ENCODE measurements around the gene SULT1A2.
"Not testable (repeated sequence)": the region's sequence is repeated elsewhere in the genome, so short reads cannot be mapped to it uniquely, and the experiment has no call there.

The SULT1A2 gene

DNA sequence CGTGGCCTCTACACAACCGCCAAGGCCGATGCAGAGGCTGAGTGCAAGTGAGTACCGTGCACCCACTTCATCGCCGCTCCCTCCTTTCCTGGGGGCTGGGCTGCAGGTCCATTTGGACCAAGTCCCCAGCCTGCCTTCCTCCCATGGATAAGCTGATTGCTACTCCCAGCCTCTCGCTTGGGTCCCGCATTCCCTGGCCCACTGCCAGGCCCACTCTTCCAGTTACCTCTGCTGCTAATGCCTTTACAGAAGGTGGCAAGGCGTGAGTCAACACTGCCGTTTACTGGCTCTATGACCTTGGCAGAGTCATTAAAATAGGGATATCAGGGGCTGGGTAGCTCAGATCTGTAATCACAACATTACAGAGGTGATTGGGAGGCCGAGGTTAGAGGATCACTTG is 11.2 kb downstream of the SULT1A2 start:
- Mint-ChIP-seq H3K27me3 (no peaks in the 10 kb centered on the region), H3K9me3 (no peaks in the 10 kb centered on the region), H3K27ac (peak overlapping the region in 1 of 2 donors; percentile 64), H3K4me1 (no peaks in the 10 kb centered on the region), H3K4me3 (no peak overlapping the region)
- DNase-seq, result no peak
- ATAC-seq, result no peak

DNA sequence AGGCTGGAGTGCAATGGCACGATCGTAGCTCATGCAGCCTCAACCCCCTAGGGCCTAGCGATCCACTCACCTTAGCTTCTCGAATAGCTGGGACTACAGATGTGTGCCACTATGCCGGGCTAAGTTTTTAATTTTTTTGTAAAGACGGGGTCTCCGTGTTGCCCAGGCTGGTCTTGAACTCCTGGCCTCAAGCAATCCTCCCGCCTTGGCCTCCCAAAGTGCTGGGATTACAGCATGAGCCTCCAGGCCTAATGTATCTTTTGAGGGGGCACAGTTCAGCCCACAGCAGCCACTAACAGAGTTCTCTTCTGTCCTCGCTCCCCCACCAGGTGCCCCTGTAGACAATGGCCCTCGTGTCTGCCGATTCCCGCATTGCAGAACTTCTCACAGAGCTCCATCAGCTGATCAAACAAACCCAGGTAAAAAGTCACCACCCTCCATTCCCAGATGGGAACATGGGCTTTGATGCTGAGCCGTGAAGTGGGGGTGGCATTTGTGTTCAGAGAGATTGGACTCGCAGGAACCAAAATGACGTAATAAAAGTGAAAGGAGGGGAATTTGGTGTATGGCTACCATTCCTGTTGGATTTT is 16.0 kb downstream of the SULT1A2 start:
- Mint-ChIP-seq H3K27ac (peak overlapping the region; percentile 20 to 69), H3K4me1 (no peaks in the 10 kb centered on the region), H3K27me3 (no peaks in the 10 kb centered on the region), H3K9me3 (no peaks in the 10 kb centered on the region), H3K4me3 (no peak overlapping the region)
- ATAC-seq (no peak), DNase-seq (no peak)

DNA sequence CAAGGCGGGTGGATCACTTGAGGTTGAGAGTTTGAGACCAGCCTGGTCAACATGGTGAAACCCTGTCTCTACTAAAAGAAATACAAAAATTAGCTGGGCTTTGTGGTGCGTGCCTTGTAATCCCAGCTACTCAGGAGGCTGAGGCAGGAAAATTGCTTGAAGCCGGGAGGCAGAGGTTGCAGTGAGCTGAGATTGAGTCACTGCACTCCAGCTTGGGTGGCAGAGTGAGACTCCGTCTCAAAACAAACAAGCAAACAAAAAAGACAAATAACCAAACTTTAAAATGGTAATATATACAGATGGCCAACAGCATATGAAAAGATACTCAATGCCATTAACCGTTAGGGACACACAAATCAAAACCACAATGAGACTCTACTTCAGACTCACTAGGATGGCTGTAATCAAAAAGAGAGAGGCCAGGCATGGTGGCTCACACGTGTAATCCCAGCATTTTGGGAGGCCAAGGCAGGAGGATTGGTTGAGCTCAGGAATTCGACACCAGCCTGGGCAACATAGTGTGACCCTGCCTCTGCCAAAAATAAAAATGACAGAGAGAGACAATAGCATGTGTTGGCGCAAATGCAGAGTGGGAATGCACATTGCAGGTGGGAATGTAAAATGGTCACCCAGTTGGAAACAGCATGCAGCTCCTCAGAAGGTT is 21.3 kb downstream of the SULT1A2 start:
- no peak for ATAC-seq
- H3K4me3 Mint-ChIP-seq, result no peak overlapping the region
- no peaks in the 10 kb centered on the region for H3K9me3 Mint-ChIP-seq
- peaks cover 21% of the 10 kb centered on the region for H3K4me1 Mint-ChIP-seq
- H3K27me3 Mint-ChIP-seq, result no peaks in the 10 kb centered on the region
- H3K27ac Mint-ChIP-seq, result no peak overlapping the region
- no peak for DNase-seq

DNA sequence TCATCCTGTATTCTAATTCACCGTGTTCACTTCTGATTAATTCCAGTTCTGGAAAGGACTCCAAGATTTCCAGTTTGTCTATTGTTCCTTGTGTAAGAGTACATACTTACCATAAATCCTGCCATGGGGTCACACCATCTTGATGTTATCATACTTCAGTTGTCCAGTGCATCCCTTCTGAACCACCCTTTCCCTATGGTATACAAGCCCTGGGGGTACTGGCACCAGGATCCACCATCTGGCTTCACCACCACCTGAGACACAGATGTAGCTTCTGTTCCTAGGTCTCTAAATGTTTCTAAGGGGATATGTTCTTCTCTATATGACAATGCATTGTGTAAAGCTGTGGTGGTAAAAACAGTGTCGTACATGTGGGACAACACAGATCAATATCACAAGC is 21.9 kb downstream of the SULT1A2 start:
- Mint-ChIP-seq H3K4me3 (no peak overlapping the region), H3K9me3 (no peaks in the 10 kb centered on the region), H3K4me1 (peaks cover 23% of the 10 kb centered on the region), H3K27me3 (no peaks in the 10 kb centered on the region), H3K27ac (no peak overlapping the region)
- no peak for ATAC-seq
- DNase-seq, result no peak

DNA sequence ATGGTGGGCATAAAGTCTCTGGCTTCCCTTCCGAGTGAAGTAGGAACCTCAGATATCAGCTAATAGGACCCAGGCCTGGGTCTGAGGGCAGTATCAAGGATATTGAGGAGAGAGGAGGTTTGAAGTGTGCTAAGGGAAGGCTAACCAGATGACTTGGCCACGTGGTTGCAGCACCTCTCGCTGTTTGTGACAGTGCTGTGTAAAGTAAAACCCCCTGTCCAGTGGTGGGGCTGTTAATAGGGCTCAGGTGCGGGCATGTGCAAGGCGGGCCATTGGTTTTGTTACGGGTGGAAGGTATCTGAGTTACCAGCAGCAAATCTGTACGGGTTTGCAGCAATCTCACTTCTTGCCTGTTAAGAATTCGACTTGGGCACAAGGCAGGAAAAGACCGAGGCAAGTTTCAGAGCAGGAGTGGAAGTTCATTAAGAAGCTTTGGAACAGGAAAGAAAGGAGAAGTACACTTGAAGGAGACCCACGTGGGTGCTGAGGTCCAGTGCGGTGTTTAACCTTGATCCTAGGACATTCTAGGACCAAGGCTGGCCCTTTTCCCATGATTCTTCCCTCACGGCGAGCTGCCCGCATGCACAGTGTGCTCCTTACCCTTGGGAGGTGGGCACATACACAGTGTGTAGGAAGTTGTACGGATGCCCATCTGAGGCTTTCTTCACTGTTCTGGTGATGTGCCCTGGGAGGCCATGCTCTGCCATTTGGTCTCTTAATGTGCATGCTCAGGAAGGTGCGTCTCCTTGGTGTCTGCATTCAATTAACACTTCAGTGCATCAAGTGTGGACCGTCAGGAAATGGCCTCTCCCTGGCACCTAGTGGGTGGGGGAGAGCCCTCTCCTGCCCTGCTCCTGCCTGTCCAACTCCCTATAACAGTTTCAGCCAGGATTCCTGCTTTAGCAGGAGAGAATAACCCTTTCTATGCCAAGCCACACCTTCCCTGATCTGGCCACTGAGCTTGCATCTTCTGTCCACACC is 22.8 kb downstream of the SULT1A2 start:
- ATAC-seq (no peak), DNase-seq (no peak)
- H3K27me3 Mint-ChIP-seq, result no peaks in the 10 kb centered on the region
- no peaks in the 10 kb centered on the region for H3K9me3 Mint-ChIP-seq
- peaks cover 32% of the 10 kb centered on the region for H3K4me1 Mint-ChIP-seq
- H3K27ac Mint-ChIP-seq, result peak overlapping the region in 1 of 2 donors; percentile 30
- H3K4me3 Mint-ChIP-seq, result no peak overlapping the region

DNA sequence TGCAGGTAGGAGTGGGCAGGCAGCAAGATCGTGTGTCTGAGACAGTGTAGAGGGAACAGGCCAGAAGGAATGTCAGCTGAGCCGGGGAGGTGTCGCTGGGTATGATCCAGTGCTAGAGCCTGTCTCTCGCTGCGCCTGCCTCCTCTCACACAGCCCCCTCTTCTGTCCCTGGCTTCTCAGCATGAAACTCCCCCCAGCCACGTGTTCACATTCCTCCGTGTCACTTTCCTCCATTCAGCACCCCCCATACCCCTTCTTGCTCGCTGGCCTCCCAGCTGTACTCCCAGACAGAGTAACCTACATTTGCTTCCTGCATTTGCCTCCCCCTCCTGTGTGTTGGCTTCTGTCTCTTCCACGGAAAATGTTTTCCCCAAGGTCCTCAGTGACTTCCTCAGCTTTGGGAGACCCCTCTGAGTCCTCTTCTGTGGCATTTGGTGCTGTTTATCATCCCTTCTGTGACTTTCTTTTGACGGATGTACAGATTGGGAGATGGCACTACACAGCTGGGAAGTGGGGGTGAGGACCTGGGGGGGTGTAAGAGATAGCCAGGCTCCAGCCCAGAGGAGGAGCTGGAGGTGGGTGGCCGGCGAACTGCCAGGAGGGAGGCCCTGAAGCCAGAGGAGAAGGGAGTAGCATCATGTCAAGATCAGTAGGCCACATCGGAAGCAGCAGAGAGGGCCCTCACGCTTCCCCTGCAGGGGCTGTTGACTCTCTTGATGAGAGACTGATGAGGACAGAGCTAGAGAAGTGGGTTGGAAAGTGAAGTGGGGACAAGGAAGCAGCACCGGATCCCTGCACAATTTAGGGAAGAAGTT is 23.9 kb downstream of the SULT1A2 start:
- no peak for DNase-seq
- H3K27ac Mint-ChIP-seq, result peak overlapping the region; percentile 21 to 81
- no peaks in the 10 kb centered on the region for H3K27me3 Mint-ChIP-seq
- H3K4me3 Mint-ChIP-seq, result no peak overlapping the region
- ATAC-seq, result no peak
- peaks cover 32% of the 10 kb centered on the region for H3K4me1 Mint-ChIP-seq
- H3K9me3 Mint-ChIP-seq, result no peaks in the 10 kb centered on the region

DNA sequence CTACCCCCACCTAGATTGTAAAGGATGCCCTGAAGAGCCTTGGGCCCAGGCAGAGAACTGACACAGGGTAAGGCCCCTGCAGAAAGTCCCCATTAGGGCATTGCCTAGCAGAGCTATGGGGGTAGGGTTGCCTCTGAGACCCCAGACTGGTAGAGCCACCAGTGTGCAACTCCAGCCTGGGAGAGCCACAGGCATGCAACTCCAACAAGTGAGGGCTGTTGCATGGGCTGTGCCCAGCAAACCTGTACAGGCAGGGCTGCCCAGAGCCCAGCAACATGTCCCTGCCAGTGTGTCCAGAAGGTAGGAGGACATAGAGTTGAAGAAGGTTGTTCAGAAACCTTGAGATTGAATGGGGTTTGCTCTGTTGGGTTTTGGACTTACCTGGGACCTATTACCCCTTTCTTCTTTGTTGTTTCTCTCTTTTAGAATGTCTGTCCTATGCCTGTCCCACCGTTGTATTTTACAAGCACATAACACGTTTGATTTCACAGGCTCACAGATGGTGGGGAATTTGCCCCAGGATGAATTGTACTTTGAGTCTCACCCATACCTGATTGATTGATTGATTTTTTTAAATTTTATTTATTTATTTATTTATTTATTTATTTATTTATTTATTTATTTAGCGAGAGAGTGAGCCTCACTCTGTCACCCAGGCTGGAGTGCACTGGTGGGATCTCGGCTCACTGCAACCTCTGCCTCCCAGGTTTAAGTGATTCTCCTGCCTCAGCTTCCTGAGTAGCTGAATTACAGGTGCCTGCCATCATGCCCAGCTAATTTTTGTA is 26.7 kb downstream of the SULT1A2 start:
- no peak overlapping the region for H3K27ac Mint-ChIP-seq
- peaks cover 32% of the 10 kb centered on the region for H3K4me1 Mint-ChIP-seq
- peaks cover 10 to 16% of the 10 kb centered on the region in 2 donors for H3K9me3 Mint-ChIP-seq
- H3K27me3 Mint-ChIP-seq, result no peaks in the 10 kb centered on the region
- H3K4me3 Mint-ChIP-seq, result no peak overlapping the region
- DNase-seq (no peak), ATAC-seq (no peak)

DNA sequence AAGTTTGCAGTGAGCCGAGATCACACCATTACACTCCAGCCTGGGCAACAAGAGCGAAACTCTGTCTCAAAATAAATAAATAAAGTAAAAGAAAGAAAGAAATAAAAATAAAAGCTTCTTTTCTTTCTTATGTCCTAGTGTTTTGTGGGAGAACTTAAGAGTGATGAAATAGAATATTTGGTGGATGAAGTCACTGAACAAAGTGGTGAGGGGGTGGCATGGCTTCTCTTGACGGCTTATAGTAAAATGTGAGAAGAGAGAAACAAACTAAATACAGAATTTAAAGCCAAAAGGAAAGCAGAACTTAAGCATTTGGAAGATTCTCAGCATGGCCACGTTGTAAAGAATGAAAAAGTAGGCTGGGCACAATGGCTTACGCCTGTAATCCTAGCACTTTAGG is 27.8 kb downstream of the SULT1A2 start:
- DNase-seq, result no peak

DNA sequence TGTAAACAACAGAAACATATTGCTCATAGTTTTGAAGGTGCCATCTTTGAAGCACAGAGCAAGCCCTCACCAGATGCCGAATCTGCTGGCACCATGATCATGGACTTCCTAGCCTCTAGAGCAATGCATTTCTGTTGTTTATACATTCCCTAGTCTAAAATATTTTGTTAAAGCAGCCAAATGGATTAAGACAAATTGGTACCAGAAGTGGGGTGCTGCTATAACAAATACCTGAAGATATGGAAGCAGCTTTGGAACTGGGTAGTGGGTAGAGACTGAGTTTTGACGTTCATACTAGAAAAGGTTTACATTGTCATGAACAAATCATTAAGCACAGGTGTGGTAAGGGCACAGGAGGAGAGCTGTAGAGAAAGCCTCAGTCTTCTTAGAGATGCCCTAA is 29.6 kb downstream of the SULT1A2 start:
- DNase-seq (no peak), ATAC-seq (no peak)
- Mint-ChIP-seq H3K9me3 (peaks cover 10 to 16% of the 10 kb centered on the region in 2 donors), H3K27me3 (no peaks in the 10 kb centered on the region), H3K4me1 (peaks cover 26% of the 10 kb centered on the region), H3K27ac (no peak overlapping the region), H3K4me3 (no peak overlapping the region)

More for the DNA sequence above, 27.8 kb downstream of the SULT1A2 start:
- Mint-ChIP-seq H3K9me3 (peaks cover 10 to 16% of the 10 kb centered on the region in 2 donors), H3K27me3 (no peaks in the 10 kb centered on the region), H3K4me3 (no peak overlapping the region), H3K27ac (no peak overlapping the region), H3K4me1 (peaks cover 27% of the 10 kb centered on the region)
- ATAC-seq, result no peak

DNA sequence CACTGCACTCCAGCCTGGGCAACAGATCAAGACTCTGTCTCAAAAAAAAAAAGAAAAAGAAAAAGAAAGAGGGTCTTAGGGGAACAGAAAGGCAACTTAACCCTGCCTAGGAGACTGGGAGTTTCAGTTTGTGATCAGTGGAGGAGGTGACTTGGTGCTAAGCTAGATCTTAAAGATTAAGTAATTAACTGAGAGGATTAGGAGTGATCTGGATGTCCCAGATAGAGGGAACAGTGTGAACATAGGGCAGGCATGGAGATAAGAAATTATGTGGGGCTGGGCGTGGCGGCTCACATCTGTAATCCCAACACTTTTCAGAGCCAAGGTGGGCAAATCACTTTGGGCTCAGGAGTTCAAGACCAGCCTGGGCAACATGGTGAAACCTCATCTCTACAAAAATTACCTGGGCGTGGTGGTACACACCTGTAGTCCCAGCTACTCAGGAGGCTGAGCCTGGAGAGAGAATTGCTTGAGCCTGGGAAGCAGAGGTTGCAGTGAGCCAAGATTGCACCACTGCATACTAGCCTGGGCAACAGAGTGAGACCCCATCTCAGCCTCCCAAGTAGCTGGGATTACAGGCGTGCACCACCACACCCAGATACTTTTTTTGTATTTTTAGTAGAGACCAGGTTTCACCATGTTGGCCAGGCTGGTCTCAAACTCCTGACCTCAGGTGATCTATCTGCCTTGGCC is 30.5 kb downstream of the SULT1A2 start:
- not testable (repeated sequence) for DNase-seq, H3K27me3 Mint-ChIP-seq, H3K4me3 Mint-ChIP-seq, ATAC-seq, H3K27ac Mint-ChIP-seq
- Mint-ChIP-seq H3K4me1 (peaks cover 33% of the 10 kb centered on the region), H3K9me3 (peaks cover 10 to 16% of the 10 kb centered on the region in 2 donors)

DNA sequence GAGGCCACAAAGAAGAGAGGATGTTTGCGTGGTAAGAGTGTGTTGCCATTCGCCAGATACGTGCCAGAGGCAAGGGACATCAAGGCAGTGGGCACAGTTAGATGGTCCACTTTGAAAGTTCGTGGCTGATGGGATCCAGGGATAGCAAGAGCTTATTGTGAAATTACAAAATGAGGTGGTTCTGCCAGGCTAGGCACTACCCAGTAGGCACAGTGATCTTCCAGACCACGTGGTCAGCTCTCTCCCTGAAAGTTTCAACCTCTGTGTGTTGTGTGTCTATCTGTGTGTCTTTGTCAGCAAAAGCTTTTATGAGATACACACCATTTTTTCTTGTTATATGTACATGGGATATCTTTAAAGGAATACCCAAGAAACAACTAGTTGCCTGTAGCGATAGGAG is 33.6 kb downstream of the SULT1A2 start:
- H3K4me3 Mint-ChIP-seq, result no peak overlapping the region
- ATAC-seq, result no peak

DNA sequence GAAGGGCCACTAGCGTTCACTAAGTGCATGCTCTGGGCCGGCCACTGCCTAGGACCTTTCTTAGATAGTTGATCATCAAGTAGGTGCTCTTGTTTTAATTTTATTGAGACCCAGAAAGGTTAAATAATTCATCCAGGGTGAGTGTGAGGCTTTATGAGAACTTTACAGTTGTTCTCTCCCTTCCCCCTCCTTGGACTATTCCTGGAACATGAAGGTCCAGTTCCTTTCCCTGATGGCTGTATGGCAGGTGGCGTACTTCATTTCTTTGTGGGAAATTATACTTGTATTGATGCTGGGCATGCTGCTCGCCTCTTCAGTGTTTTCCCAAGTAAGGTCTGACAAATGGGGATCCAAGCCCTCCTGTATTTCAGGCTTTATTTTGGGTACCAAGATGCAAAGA is 34.7 kb downstream of the SULT1A2 start:
- ATAC-seq (no peak), DNase-seq (no peak)
- Mint-ChIP-seq H3K4me3 (no peak overlapping the region), H3K4me1 (peaks cover 34% of the 10 kb centered on the region), H3K9me3 (peaks cover 5 to 11% of the 10 kb centered on the region in 2 donors), H3K27me3 (no peaks in the 10 kb centered on the region), H3K27ac (no peak overlapping the region)

More for the DNA sequence above, 33.6 kb downstream of the SULT1A2 start:
- DNase-seq, result no peak
- Mint-ChIP-seq H3K27me3 (no peaks in the 10 kb centered on the region), H3K4me1 (peaks cover 31% of the 10 kb centered on the region), H3K27ac (no peak overlapping the region), H3K9me3 (peaks cover 10 to 16% of the 10 kb centered on the region in 2 donors)

DNA sequence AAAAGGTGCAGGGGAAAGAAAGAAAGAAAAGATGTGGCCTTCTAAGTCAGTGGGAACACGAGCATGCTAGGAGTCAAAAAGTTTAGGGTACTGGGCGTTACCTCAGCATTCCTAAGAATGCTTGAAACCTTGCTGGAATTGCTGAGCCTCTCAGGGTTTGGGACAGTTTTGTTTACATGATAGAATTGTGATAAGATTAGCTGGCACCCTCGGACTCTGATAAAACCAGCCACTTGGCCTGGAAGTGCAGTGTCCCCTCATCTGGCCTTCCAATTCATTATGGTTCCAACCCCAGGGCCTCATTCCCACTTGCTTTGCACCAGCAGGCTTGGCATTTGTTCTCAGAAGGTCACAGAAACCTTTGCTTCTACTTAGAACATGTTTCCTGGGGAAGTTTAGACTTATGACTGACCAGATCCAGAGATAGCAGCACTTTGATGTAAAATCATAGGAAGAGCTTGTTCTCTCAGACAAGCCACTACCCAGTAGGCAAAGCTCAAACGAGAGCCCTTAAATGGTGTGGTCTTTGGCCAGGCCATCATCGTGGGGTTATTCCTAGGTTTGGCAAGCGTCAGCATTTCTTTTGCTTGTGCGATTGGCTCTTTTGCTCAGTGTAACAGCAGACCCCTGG is 35.2 kb downstream of the SULT1A2 start:
- H3K27ac Mint-ChIP-seq, result no peak overlapping the region
- no peak overlapping the region for H3K4me3 Mint-ChIP-seq
- no peaks in the 10 kb centered on the region for H3K27me3 Mint-ChIP-seq
- no peak for DNase-seq
- peaks cover 4 to 9% of the 10 kb centered on the region in 2 donors for H3K9me3 Mint-ChIP-seq
- peaks cover 40% of the 10 kb centered on the region for H3K4me1 Mint-ChIP-seq
- no peak for ATAC-seq

DNA sequence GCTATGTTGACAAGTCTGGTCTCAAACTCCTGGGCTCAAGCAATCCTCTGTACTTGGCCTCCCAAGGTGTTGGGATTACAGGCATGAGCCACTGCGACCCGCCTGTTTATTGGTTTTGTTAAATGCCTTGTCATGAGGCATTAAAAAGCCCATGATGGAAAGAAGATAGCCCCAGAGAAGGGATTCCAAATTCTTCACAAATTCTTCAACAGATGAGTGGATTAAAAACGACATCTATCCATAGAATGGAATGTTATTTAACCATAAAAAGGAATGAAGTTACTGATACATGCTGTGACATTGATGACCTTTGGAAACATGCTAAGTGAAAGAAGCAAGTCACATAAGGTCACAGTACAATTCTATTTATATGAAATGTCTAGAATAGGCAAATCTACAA is 38.4 kb downstream of the SULT1A2 start:
- H3K9me3 Mint-ChIP-seq, result no peaks in the 10 kb centered on the region
- DNase-seq (no peak), ATAC-seq (no peak)
- H3K4me1 Mint-ChIP-seq, result peaks cover 55% of the 10 kb centered on the region
- H3K27ac Mint-ChIP-seq, result no peak overlapping the region
- no peaks in the 10 kb centered on the region for H3K27me3 Mint-ChIP-seq
- H3K4me3 Mint-ChIP-seq, result no peak overlapping the region

Measured in stimulated activated naive CD8-positive, alpha-beta T cell treated with anti-CD3 and anti-CD28 coated beads, Interleukin-15, amount 100 ng/mL, for 72 hours (primary cell).